HG03045 (cell line): ENCODE measurements around the gene MRGPRE.

Experiments used
- ATAC-seq: cut with Tn5 transposase; IDR thresholded peaks from one replicate; pipeline ENCODE4 v1.9.1; 2021; ENCODE audit warnings: mild to moderate bottlenecking, moderate library complexity; ENCODE audit not compliant: unreplicated experiment

Gene MRGPRE

DNA sequence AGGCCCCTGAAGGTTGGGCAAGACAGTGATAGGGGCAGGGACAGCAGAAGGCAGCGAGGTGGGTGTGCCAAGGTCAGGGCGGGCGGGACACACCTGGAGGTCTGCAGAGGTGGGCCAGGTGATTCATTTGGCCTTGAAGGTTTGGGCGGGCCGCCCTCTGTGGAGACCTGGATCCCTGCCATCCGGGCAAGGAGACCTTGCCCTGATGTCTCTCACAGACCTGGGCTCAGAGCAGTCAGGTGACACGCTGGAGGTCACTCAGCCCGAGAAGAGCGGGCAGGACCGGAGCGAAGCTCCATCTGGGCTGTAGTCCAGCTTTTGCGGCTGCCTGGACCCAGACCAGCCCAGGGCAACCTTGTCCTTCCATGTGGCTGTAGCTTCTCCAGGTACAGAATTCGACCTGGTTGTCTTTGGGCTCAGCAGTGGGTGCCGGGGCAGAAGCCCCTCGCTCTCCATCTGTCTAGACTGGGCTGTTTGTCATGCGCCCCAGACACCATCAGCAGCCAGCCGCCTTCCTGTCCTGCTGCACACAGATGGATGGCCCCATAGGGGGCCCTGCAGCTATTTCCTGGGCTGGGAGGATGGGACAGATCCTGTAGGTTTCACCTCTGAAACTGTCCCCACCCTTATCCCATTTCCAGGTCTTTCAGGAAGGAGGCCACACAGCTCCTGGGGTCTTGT, 16.7 kb downstream of the MRGPRE start:
- no peak for ATAC-seq

DNA sequence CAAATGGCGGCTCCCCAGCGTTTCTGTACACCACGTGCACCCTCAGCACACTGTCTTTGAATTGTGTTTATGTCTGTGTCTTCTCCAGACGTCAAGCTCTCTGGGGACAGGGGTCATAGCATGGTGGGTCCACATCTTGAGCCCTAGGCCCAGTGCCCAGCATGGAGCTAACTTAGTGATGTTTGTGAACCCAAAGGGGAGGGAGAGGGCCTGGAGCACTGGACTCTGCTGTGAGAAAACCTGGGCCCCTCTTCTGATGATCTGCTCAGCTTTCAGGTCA, 17.9 kb downstream of the MRGPRE start:
- no peak for ATAC-seq

DNA sequence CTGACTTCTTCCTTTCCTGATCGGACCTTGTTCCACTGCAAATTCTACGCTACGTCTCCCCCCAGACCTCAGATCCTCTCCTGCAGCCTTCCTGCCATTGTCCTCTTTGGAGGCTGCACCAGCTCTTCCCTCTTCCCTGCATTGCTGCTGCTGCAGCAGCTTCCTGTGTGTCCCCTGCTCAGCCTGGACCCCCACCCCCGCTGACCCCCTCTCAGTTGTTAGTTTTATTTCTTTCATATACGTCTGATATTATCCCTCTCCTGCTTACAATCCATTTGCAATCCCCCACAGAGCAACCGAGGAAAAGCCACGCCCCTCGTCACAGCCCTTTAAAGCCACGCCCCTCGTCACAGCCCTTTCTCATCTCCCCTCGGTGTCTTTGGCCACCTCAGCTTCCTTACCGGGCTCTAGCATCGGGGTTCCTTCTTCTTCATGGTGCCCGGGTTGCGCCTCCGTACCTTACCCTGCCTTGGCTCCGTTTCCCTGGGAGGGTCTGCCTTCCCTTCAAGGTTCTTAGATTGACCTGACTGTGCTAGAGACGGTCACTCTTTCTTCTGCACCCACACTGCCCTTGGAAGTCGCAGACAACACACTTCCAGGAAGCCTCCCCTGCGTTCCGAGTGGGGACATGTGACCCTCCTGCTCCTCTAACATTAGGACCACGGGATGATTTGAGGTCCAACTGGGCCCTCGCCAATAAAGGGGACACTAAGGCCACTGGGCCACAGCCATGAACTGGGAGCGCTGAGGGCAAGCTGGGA, 18.4 kb downstream of the MRGPRE start:
- no peak for ATAC-seq

DNA sequence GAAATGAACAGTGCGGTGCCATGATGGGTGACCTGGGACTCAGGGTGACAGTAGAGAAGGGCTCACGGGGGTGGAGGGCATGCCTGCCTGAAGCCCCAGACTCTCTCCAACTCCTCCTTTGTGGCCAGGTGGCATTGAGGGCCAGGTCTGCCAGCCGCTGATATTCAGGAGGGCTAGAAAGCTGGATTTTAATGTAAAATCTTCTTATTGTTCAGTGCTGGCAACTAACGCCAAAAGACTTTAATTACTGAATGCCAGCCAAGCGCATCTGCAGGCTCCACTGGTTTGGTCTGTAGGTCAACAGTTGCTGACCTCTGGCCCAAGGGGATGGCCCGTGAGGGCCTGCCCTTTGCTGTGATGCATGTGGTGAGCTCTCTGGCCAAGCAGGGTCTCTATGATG, 23.9 kb downstream of the MRGPRE start:
- ATAC-seq = no peak

DNA sequence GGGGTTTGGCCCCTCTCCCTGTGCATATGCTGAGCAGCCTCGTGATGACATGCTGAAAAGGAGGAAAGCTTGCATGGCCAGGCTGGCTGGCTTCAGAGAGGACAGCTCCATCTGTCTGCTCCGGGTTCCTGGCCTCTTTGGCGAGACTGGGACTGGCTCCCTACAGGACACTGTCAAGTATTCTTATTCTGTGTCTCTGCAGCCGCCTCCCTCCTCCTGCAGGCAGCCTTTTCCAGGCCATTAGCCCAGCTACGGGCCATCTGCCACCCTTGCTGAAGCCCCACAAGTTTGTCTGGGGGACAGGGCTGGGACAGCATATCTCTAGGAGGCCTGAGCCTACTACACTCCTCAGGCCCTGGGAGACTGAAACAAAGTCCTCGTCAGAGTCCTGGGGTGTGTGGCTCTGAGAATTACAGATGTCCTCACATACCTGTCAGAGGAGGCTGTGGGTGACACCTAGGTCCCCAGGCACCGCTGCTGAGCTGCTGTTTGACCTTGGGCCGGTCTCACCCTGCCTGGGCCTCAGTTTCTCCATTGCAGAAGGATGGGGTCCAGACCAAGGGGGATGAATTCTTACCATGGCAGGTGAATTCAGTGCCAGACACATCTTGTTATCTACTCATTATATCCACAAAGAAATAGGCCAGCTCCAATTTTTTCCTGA, 24.6 kb downstream of the MRGPRE start:
- no peak for ATAC-seq

DNA sequence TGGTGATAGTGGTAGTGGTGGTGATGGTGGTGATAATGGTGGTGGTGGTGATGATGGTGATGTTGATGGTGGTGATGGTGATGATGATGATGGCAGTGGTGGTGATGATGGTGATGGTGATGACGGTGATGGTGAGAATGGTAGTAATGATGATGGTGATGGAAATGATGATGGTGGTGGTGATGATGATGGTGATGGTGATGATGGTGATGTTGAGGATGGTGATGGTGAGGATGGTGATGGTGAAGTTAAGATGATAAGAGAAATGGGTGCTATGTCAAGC, 25.4 kb downstream of the MRGPRE start:
- ATAC-seq = no peak

DNA sequence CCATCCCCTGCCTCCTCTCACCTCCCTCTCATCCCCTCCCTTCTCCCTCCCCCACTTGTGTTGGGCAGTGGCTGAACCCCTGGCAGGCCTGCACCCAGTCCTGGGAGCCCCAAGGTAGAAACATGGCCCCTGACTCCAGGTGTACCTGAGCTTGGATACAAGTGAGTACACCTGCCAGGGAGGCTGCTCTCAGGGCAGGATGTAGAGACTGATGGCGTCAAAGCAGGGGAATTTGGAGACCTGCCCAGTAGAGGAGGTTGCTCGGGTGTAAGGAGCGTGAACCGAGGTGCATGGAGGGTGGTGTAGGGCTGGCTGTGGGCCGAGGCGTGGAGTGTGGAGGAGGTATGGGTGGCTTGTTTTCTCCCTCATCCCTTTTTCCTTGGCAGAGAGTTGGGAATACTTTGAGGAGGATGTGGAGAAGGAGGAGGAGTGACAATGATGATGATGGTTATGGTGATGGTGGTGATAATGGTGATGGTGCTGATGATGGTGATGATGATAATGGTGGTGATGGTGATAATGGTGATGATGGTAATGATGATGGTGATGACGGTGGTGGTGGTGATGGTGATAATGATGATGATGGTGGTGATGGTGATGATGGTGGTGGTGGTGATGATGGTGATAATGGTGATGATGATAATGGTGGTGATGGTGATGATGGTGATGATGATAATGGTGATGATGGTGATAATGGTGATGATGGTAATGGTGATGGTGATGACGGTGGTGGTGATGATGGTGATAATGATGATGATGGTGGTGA, 25.9 kb downstream of the MRGPRE start:
- ATAC-seq = no peak

DNA sequence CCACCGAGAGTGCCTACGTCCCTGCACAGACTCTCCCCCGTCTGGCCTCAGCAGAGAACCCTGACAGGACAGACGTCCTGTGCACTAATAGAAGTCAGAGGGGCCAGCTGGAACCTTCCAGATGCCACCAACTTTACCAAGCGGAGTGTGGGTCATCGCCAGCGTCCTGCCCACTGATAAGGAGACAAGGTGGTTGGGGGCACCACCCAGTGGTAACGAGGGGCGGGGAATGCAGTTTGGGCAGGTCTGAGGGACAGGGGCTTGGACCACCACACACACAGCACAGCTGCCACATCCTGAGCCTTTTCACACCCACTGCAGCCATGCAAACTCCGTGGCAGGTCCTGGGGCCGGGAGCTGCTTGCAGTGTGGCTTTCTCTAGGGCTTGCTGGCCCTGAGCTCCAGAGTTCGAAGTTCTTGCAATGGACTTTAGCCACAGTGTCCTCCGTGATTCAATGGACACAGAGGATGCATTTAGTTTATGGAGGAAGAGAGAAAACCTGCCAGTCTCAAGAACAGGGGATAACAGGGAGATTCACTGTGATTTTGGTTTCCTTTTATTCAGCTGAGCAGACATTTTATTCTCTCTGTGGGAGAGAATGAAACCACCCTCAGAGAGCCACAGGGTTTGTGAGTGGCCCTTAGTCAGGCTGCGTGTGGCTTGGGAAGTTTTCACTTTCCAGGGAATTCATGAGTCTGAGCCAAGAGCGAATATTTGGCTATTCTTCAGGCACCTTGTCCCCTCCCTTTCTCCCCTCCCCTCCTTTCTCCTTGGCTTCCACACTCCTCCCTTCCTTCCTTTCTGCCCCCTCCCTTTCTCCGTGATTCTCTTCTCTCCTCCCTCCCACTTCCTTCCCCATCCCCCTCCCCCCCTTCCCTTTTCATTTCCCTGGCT, 26.7 kb downstream of the MRGPRE start:
- no peak for ATAC-seq

DNA sequence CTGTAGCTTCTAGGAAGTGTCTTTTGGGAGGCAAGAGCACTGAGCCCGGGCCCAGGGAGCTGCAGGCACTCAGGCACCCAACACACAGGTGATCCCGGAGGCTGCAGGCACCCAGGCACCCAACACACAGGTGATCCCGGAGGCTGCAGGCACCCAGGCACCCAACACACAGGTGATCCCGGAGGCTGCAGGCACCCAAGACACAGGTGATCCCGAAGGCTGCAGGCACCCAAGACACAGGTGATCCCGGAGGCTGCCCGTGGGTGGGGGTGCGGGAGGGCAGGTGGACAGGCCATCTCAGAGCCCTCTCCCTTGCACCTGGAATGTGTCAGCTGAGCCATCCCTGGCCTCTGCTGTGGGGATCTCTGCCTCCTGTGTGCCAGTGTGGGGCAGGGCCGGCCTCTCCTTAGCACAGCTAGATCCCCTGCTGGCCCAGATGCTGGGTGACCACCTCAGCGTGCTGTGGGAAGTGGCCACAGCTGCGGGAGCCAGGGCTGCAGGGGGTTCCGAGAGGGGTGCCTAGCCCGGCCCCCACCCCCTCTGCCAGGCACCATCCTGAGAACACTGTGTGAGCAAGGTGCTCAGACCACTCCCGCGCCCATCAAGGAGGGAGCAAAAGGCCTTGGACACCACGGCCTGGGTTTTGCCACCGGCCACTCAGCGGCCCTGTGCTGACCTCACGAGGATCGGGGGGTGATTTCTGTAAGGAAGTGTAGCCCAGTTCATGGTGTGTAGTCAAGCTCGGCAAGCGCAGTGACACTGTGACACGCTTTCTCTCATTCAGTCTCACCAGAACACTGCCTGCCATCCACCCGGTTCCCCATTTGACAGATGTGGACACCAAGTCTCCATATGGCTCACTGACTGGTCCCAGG, 27.8 kb downstream of the MRGPRE start:
- ATAC-seq = no peak

DNA sequence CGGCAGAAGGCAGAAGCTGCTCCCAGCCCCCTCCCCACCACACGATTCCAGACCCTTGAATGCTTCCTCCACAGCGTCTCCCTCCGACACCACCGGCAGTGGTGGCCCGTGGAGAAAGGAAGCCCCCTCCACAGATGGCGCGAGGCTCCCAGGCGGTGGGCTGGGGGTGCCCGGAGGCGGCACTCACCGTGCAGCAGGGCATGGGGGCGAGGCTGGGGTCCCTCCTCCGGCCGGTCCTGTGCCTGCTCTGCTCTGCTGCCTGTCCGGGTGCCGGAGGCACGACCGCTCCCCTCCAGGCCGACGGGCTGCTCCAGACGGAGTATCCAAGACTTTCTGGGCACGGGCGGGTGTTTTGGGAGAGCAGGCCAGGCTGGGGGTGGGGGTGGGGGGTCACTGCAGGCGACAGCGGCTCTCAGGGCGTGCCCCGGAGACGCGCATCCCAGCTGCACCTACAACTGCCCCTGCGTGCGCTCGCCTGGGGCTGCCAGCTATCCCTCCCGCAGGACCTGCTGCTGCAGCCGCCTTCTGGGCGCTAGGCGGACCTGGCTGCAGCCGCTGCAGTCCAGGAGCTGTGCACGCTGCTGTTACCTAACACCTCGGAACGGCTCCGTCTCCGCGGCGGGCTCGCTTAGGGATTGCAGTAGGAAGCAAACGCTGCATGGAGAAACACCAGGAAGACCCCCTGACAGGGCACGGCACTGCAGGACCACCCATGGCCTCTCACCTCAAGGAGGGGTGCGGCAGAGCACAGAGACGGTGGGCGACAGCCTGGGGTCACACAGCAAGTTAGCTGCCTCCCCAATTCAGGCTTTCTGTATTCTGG, 28.8 kb downstream of the MRGPRE start:
- ATAC-seq = no peak

DNA sequence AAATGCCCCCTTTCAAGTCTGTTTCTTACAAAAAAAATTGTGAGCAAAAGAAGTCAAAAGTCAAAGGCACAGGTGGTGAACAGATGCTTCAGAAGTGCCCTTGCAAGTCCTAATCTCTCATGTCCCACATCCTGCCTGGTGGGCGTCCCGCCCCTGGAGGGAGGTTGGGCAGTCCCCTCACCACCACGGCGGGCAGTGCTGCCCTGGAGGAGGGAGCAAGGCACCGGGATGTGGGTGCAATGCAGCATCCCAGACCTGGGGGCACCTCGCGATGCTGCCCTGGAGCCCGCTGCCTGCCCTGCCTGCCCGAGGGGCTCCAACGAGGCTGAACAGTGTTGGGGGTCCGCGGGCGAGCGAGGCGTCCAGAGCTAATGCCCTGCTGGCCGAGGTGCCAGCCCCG, 29.5 kb downstream of the MRGPRE start:
- no peak for ATAC-seq

DNA sequence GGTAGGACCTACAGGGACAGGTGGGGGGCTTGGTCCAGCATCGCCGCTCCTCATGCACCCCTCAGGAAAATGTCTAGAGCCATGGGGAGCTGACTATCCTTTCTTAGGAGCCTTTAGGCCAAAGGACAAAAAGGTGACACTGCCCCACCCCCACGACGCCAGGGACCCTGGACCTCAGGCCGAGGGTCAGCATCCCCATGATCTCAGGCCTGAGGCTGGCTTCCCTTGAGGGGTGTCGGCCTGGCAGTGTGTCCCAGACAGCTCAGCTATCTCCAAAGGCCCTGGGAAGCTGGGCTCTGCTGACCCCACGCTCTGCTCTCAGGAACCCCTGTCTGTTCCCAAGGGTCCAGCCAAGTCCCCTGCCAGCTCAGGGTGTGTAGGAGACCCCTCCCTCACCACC, 29.9 kb downstream of the MRGPRE start:
- ATAC-seq = no peak

DNA sequence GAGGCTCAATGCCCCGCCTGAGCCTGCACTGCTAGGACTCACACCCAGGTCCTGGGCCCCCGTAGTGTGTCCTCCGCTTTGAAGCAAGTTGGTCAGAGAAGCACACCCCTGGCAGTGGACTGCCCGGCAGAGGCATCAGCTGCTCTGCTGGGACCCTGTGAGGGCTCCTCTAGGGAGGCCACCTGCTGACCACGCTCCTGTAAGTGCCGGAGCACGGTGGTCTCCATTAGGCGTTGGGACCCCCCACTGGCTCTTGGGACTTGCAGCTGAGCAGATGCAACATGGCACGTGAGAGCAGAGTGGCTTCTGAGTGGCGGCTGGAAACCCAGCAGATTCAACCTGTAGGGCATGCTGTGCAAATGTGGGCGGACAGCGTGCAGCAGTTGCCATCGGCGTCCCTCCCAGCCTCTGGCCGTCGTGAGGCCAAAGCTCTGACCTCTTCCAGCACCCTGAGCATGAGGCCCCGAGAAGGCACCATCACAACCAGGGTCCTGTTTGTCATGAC, 30.5 kb downstream of the MRGPRE start:
- no peak for ATAC-seq

DNA sequence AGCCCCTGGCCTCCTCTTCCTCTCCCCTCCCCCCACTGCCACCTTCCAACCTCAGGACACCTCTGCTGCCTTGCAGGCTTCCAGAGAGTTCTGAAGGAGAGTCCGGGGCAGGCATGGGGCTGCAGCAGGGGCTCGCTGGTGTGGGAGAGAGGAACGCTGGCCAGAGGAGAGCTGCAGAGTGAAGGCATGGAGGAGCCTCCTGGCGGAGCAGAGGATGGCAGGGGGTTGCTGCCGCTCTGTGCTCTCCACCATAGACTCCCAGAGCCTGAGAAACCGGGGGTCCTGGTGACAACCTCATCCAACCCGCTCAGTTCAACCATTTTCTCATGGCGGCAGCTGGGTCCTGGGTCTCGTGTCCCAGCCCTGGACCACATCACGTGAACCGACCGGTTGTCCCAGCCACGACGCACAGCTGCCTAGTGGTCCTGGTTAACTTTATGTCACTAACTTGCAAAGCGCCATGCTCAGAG, 31.1 kb downstream of the MRGPRE start:
- ATAC-seq = no peak

DNA sequence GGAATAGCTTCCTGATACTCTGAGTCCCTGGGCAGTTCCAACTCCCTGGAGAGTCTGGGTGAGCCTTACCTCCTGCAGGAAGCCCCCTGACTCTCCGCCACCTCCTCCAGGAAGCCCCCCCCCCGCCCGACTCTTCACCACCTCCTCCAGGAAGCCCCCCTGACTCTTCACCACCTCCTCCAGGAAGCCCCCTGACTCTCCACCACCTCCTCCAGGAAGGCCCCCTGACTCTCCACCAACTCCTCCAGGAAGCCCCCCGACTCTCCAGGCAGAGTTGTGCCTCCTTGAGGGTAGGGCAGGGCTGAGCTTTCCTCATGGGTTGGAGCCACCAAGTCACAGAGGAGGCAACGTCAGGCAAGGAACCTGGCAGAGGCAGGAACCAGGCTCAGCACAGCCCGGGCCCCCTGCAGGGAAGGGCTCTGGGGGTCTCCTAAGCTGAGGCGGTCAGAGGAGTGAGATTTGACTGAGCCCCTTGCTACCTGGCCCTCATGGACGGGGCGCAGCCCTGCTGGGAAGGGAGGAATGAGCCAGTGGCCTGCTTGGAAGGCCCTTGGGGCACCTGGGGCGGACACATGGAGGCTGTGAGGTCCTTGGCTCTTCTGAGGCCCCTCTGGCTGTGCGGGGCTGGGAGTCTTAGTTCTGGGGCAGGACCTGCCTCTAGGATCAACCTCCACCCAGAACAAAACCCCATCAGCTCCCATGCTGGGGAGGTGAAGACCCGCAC, 31.7 kb downstream of the MRGPRE start:
- ATAC-seq = no peak

DNA sequence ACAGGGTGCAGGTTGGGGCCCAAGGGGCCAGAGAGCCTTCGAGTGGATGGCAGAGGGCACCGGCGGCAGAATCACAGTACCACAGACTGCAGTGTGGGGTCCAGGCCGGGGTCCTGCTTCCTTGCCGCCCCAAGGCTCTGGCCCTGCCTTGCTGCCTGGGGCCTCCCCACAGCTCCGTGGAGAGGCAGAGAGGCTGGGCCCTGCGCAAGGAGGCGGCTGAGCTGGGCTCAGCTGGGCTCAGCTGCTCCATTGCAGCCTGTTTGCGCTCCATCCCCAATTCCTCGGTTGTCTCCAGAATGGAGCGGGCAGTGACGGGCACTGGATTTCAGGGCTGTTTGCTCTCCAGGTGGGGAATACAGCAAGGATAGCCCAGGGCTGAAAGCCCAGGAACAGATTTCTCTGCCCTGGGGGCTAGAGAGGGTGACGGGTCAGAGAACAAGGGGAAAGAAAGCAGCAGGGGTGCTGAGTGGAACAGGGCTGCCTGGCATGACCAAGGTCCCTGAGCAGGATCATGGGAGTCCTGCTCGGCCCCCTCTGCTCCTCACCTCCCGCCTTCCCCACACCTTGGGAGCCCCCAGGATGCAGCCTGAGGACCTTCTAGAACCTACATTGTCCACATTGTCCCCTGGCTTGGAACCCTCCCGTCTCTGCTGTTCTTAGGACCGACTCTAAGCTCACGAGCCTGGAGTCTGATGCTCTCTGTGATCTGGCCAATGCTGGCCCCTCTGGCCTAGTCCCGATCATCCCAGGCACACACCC, 32.5 kb downstream of the MRGPRE start:
- ATAC-seq = no peak

DNA sequence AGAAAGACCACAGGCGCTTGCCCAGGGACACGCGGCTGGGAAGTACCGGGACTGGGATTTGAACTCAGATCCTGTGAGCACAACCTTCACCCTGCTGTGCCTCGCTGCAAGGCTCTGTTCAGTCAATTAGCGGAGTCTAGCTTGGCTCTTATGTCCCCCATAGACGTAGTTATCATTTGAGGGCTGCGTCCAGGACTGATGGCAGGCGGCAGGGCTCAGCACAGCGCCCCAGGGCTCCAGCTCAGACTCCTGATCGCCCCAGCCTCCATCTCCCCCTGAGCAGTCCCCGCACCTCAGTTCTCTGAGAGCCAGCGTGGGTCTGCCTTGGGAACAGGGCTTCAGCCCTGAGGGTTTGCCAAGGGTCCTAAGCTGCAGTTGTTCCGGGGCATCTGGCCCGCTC, 33.4 kb downstream of the MRGPRE start:
- no peak for ATAC-seq
